CD4-positive, alpha-beta T cell treated with Interleukin-17A for 1 hour (primary cell): ENCODE measurements around the gene NTRK1.

Experiments used
- DNase-seq: peaks from one replicate; pipeline ENCODE4 v3.0.0-alpha.2; 2020

The NTRK1 gene

GRCh38 chr1:156900896-156901589 is 40.4 kb downstream of the NTRK1 start:
- DNase-seq, result no peak

- no peak for DNase-seq
Observed at GRCh38 chr1:156901590-156901900, 40.9 kb downstream of the NTRK1 start.

DNA sequence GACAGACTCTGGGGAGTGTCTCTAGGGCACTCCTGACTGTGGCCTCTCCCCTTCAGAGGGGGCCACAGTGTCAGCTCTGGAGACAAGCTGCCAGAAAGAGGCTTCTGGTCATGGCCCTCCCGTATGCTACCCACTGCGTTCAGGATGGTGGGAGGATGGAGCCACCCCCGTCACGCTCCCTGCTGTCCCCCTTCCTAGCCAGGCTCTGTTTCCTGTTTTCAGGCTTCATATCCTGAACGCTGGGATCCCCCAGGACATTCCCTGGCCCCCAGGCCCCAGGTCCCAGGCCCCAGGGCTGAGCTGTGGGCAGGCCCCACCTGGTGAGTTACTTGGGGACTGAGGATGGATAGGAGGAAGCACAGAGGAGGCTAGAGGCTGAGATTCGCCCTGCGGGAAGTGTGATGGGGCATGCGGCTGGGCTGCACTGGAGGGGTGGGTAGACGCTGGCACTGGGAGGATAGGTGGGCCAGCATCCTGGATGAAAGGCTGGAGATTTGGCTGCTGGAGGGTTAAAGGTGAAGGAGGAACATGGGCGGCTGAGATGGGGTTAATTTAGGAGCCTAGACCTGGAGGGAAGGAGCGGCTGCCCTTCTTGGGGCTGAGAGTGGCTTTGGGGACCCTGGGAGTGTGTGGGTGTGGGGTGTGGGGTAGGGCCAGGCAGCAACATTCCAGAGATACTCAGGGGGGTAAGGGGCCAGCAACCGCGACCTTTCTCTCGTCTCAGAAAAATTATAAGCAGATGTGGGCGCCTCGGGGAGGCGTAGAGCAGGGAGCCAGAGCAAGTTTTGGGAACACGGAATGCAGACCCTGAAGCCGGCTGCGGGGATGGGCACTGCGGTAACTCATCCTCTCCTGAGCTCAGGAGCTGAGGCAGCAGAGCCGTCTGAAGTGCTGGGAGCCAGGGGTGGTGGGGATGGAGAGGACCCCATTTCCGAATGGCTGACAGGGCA is 41.6 kb downstream of the NTRK1 start:
- no peak for DNase-seq

GRCh38 chr1:156903328-156904091 is 42.8 kb downstream of the NTRK1 start:
- DNase-seq, result no peak

DNA sequence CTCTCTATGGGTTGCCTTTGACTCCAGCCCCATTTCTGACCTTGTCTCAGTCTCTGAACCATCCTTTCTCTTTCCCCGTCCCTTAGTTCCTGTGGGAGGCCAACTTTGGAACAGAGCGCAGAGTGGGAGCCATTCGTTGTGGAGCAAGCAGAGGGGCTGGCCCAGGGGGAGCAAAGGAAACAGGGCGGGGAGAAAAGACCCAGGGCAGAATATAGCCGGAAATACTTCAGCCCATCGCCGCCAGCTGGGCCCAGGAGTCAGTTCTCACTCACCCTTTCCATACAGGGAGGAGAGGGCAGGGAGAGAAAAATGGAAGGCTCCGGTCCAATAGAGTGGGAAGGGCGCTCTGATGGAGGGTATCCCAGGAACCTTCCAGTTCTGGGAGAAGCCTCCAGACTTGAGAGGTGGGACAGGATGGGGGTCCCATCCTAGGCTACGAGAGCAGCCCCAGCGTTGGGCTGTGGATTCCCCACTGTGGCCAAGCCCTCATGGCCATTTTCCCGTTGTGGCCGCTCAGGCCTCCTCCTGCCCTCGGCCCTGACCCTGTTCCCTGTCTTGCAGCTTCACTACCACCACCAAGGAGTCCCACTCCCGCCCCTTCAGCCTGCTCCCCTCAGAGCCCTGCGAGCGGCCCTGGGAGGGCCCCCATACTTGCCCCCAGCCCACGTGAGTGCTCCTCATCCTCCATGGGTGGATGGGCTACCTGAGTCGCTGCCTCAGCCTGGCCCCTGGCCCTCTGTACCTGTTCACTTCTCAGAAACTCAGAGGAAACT is 43.7 kb downstream of the NTRK1 start:
- DNase-seq, result no peak

GRCh38 chr1:156905176-156905575 is 44.5 kb downstream of the NTRK1 start:
- no peak for DNase-seq

DNA sequence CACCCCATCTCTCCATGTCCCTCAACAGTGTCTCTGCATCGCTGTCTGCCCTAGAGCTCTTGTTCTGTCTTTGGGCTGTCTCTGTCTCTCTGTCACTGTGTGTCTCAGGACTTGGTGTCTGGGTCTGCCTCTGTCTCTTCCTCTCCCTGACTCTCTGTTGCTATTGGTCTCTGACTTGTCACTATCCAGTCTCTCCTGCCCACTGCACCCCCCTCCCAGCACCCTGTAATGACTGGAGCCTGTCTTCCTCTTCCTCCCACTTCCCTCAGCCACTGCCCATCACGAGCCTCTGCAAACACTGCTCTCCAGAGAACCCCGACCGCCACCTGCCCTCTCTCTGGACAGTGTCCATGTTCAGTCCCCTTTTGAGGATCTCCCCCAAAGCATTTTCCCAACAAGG is 45.0 kb downstream of the NTRK1 start:
- no peak for DNase-seq

DNA sequence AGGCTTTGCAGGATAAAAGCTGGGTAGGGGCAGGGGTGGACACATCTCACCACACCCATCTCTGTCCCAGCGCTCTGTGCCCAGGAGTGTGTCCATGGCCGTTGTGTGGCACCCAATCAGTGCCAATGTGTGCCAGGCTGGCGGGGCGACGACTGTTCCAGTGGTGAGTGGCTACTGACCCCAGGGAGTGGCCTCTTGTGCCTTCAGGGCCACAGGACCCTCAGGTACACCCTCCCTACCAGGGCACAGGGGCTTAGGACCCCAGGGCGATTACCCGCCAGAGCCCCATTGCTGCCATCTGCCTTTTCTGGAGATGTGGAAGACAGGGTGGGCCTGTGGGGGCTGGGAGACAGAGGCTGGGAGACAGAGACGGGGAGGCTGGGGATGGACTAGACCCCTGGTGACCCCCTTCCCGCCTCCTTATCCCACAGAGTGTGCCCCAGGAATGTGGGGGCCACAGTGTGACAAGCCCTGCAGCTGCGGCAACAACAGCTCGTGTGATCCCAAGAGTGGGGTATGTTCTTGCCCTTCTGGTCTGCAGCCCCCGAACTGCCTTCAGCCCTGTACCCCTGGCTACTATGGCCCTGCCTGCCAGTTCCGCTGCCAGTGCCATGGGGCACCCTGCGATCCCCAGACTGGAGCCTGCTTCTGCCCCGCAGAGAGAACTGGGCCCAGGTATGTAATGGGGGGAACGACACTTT is 45.7 kb downstream of the NTRK1 start:
- no peak for DNase-seq

DNA sequence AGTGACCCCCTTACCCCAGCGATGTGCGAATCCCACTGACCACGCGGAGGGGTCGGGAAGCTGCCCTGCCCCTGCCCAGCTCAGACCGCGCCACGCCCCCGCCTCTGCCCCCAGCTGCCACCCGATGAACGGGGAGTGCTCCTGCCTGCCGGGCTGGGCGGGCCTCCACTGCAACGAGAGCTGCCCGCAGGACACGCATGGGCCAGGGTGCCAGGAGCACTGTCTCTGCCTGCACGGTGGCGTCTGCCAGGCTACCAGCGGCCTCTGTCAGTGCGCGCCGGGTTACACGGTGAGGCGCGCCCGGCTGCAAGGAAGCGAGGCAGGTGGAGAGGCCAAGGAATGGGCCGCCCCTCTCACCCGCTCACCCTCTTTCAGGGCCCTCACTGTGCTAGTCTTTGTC is 47.9 kb downstream of the NTRK1 start:
- DNase-seq, result no peak

- DNase-seq, result no peak
Observed at GRCh38 chr1:156908955-156909354, 48.3 kb downstream of the NTRK1 start.

GRCh38 chr1:156909671-156910070 is 49.0 kb downstream of the NTRK1 start:
- DNase-seq, result no peak

- peak; percentile 54 for DNase-seq
Observed at GRCh38 chr1:156910309-156910782, 49.7 kb downstream of the NTRK1 start.

- DNase-seq, result no peak
Observed at GRCh38 chr1:156911577-156912298, 51.1 kb downstream of the NTRK1 start.

- no peak for DNase-seq
Observed at GRCh38 chr1:156912310-156912709, 51.6 kb downstream of the NTRK1 start.

DNA sequence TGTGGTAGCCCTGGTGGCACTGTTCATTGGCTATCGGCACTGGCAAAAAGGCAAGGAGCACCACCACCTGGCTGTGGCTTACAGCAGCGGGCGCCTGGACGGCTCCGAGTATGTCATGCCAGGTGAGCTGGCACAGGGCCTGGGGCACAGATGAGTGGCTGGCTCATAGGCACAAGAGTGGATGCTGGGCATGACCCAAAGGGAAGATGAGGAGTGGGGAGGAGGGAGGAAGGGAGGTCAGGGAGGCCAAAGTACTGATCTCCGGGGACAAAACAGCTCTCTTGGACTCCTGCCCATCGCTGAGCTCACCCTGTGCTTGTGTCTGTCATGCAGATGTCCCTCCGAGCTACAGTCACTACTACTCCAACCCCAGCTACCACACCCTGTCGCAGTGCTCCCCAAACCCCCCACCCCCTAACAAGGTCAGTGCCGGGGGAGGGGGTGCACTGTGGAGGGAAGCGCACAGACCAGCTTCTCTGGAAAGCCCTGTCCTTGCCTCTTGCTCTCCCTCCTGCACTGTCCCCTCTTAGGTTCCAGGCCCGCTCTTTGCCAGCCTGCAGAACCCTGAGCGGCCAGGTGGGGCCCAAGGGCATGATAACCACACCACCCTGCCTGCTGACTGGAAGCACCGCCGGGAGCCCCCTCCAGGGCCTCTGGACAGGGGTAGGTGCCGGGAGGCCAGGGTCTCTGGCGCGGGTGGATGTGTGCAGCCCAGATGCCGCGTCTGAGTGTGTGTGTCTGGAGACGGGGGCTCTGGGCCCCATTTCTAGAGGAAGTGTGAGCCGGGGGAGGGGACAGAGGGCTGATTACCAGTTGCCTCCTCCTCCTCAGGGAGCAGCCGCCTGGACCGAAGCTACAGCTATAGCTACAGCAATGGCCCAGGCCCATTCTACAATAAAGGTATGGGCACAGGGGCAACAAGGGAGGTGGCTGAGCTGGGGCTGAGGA is 52.5 kb downstream of the NTRK1 start:
- no peak for DNase-seq

- DNase-seq, result no peak
Observed at GRCh38 chr1:156913809-156914387, 53.2 kb downstream of the NTRK1 start.

GRCh38 chr1:156914440-156914856 is 53.8 kb downstream of the NTRK1 start:
- no peak for DNase-seq

GRCh38 chr1:156920233-156921052 is 59.8 kb downstream of the NTRK1 start, which contains the start of gene LRRC71:
Gene LRRC71 (plus strand): TSS chr1:156920632. CDS start chr1:156920804, 172 bp downstream.
- peak; percentile 45 for DNase-seq
